ENCODE measurements around the gene KLF7. TPM values are rescaled to one million over a fixed set of nuclear protein-coding genes. Genes with fewer than 3 reads are reported as not detected.

KLF7 gene
- total RNA-seq, 1 experiment from 2014 or later = 32.2 TPM

GRCh38 chr2:207185372-207185771, 19.6 kb upstream of the KLF7 start:
- Histone ChIP-seq H4K8ac (replicated peaks; ENCODE audit: insufficient read length, low read depth, low read length) (no peak overlapping the region), H4K5ac (ENCODE audit: insufficient read length, low read depth, low read length) (no peak overlapping the region), H3K27me3 (ENCODE audit: insufficient read depth, low read length) (no peaks in the 10 kb centered on the region; the same call in 1 of the 2 replicates), H2AFZ (ENCODE audit: low read length) (no peak overlapping the region), H3K79me2 (ENCODE audit: insufficient read depth, low read length) (no peaks in the 10 kb centered on the region), H3K9me3 (ENCODE audit: control insufficient read depth, low read depth, low read length) (no peaks in the 10 kb centered on the region), H4K20me1 (ENCODE audit: control insufficient read depth, insufficient read depth, insufficient read length) (no peaks in the 10 kb centered on the region), H3K4me1 (ENCODE audit: insufficient read depth, low read length) (no peaks in the 10 kb centered on the region), H3K56ac (ENCODE audit: insufficient read length, low read depth, low read length) (no peak overlapping the region), H2BK20ac (ENCODE audit: low read depth, low read length, poor library complexity, severe bottlenecking) (no peak overlapping the region), H2BK15ac (ENCODE audit: low read depth, low read length) (no peak overlapping the region), H3K9ac (ENCODE audit: extremely low read depth, insufficient read length, low read length) (no peak overlapping the region), H3K23ac (ENCODE audit: insufficient read length, low read depth, low read length) (no peak overlapping the region), H3K18ac (ENCODE audit: insufficient read length, low read depth, low read length) (no peak overlapping the region), H3K4me2 (ENCODE audit: insufficient read depth, insufficient read length, low read length) (no peak overlapping the region), H2BK12ac (ENCODE audit: insufficient read length, low read depth, low read length) (no peak overlapping the region), H4K91ac (ENCODE audit: insufficient read length, low read depth, low read length) (no peak overlapping the region), H3K23me2 (ENCODE audit: insufficient read length, low read depth, low read length, poor library complexity, severe bottlenecking) (no peaks in the 10 kb centered on the region), H3T11ph (ENCODE audit: low read length) (no peak overlapping the region), H2BK120ac (ENCODE audit: low read depth, low read length, poor library complexity, severe bottlenecking) (no peak overlapping the region), H2AK5ac (ENCODE audit: insufficient read length, low read length) (no peak overlapping the region), H3K27ac (ENCODE audit: insufficient read length, low read depth, low read length) (no peak overlapping the region), H3K79me1 (ENCODE audit: insufficient read depth, low read depth, low read length, poor library complexity, severe bottlenecking) (no peaks in the 10 kb centered on the region), H3K4ac (ENCODE audit: low read depth, low read length) (no peak overlapping the region), H3K14ac (ENCODE audit: insufficient read depth, low read length) (no peak overlapping the region), H2BK5ac (ENCODE audit: insufficient read length, low read length) (no peak overlapping the region)
- Mint-ChIP-seq H3K4me3 (no peak overlapping the region), H3K27me3 (ENCODE audit: low read depth) (no peaks in the 10 kb centered on the region), H3K27ac (no peak overlapping the region), H3K36me3 (ENCODE audit: insufficient read depth in 1 of 3, low read depth in 3 of 3) (peaks cover 0 to 4% (median 0%) of the 10 kb centered on the region in 3 experiments; a peak in 1 of 7 replicates), H3K4me1 (no peaks in the 10 kb centered on the region), H3K9me3 (no peaks in the 10 kb centered on the region)
- TF ChIP-seq, protein P1, sequence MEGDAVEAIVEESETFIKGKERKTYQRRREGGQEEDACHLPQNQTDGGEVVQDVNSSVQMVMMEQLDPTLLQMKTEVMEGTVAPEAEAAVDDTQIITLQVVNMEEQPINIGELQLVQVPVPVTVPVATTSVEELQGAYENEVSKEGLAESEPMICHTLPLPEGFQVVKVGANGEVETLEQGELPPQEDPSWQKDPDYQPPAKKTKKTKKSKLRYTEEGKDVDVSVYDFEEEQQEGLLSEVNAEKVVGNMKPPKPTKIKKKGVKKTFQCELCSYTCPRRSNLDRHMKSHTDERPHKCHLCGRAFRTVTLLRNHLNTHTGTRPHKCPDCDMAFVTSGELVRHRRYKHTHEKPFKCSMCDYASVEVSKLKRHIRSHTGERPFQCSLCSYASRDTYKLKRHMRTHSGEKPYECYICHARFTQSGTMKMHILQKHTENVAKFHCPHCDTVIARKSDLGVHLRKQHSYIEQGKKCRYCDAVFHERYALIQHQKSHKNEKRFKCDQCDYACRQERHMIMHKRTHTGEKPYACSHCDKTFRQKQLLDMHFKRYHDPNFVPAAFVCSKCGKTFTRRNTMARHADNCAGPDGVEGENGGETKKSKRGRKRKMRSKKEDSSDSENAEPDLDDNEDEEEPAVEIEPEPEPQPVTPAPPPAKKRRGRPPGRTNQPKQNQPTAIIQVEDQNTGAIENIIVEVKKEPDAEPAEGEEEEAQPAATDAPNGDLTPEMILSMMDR (conservative IDR thresholded peaks at IDR 0.05) = no peak
- WGBS (ENCODE audit: extremely low coverage, insufficient read length, low lambda C conversion rate) = no CpG with 5 or more reads among the region's 6 CpGs
- no peak for DNase-seq
